Measurements from ENCODE around the gene IL1RL1.

- TF ChIP-seq POLR2AphosphoS5 (IDR thresholded peaks at IDR 0.05) (no peak), CTCF (IDR thresholded peaks at IDR 0.05) (no peak)
These were observed 4.6 kb downstream of the IL1RL1 start for GRCh38 chr2:102315921-102316320.

Data from sigmoid colon (tissue), 4 donors.